ENCODE measurements around the gene LRRC56. TPM values are rescaled to one million over a fixed set of nuclear protein-coding genes. Genes with fewer than 3 reads are reported as not detected.
A peak's percentile ranks its signal among the peaks of the same experiment; 100 is the strongest.

The LRRC56 gene
- polyA plus RNA-seq, 3 donors, result 0.09 to 0.68 TPM; not detected in 1

GRCh38 chr11:601573-602245 lies 64.4 kb downstream of the LRRC56 start:
- intact Hi-C loops (cut with micrococcal nuclease), result no loop called here
- peaks cover 85 to 93% of the 10 kb centered on the region in 2 donors for H3K36me3 ChIP-seq (replicated peaks in 1 of 2; ENCODE audit: control insufficient read depth in 1 of 2, insufficient read depth in 2 of 2, low read length in 2 of 2)
- no peak for TF ChIP-seq CTCF (IDR thresholded peaks at IDR 0.05)
- no peak overlapping the region for H2AFZ ChIP-seq (ENCODE audit: insufficient read depth, low read depth, low read length, poor library complexity, severe bottlenecking)
- no peaks in the 10 kb centered on the region for H3K27me3 ChIP-seq (ENCODE audit: control insufficient read depth in 2 of 2, insufficient read depth in 2 of 2, low read length in 2 of 2)
- no peaks in the 10 kb centered on the region for H3K4me1 ChIP-seq (ENCODE audit: control insufficient read depth in 1 of 2, insufficient read depth in 2 of 2, low read length in 2 of 2)
- no peak for DNase-seq
- no peaks in the 10 kb centered on the region for H3K9me3 Mint-ChIP-seq
- H3K4me3 Mint-ChIP-seq, result peak overlapping the region in 1 of 2 donors; percentile 0
- no peaks in the 10 kb centered on the region for H3K4me1 Mint-ChIP-seq
- peak overlapping the region in 1 of 7 donors; percentile 0 for H3K27ac Mint-ChIP-seq
- H3K4me3 ChIP-seq (replicated peaks in 1 of 3; ENCODE audit: low read depth in 2 of 3, low read length in 3 of 3), result no peak overlapping the region
- peaks cover 65 to 95% of the 10 kb centered on the region in 2 donors for H3K36me3 Mint-ChIP-seq
- no peaks in the 10 kb centered on the region for H3K79me2 ChIP-seq (ENCODE audit: insufficient read depth, low read length)
- H4K20me1 ChIP-seq (ENCODE audit: insufficient read depth, low read length), result peaks cover 40% of the 10 kb centered on the region
- peaks cover 0 to 2% (median 0%) of the 10 kb centered on the region in 3 donors for H3K27me3 Mint-ChIP-seq (ENCODE audit: low read depth in 3 of 3)
- no peak overlapping the region for H3K4me2 ChIP-seq (replicated peaks; ENCODE audit: extremely low read depth, low read length, poor library complexity, severe bottlenecking)
- no peaks in the 10 kb centered on the region for H3K9me3 ChIP-seq (replicated peaks in 1 of 2; ENCODE audit: control insufficient read depth in 1 of 2, insufficient read depth in 1 of 2, low read length in 2 of 2)
- no peak overlapping the region for H3K27ac ChIP-seq (ENCODE audit: low read depth in 1 of 2, low read length in 2 of 2)
- 94% methylated on average over 17 of the region's 23 CpGs for WGBS (ENCODE audit: insufficient coverage)
- H3K9ac ChIP-seq (ENCODE audit: insufficient read depth, low read length, poor library complexity, severe bottlenecking), result no peak overlapping the region

GRCh38 chr11:603154-603553 lies 65.8 kb downstream of the LRRC56 start:
- intact Hi-C loops (cut with micrococcal nuclease), result no loop called here
- Histone ChIP-seq H3K27me3 (ENCODE audit: control insufficient read depth in 2 of 2, insufficient read depth in 2 of 2, low read length in 2 of 2) (no peaks in the 10 kb centered on the region), H3K27ac (ENCODE audit: low read depth in 1 of 2, low read length in 2 of 2) (no peak overlapping the region), H3K79me2 (ENCODE audit: insufficient read depth, low read length) (no peaks in the 10 kb centered on the region), H3K9ac (ENCODE audit: insufficient read depth, low read length, poor library complexity, severe bottlenecking) (no peak overlapping the region), H3K36me3 (replicated peaks in 1 of 2; ENCODE audit: control insufficient read depth in 1 of 2, insufficient read depth in 2 of 2, low read length in 2 of 2) (peaks cover 83 to 94% of the 10 kb centered on the region in 2 donors), H2AFZ (ENCODE audit: insufficient read depth, low read depth, low read length, poor library complexity, severe bottlenecking) (no peak overlapping the region), H3K4me2 (replicated peaks; ENCODE audit: extremely low read depth, low read length, poor library complexity, severe bottlenecking) (no peak overlapping the region), H3K4me1 (ENCODE audit: control insufficient read depth in 1 of 2, insufficient read depth in 2 of 2, low read length in 2 of 2) (no peaks in the 10 kb centered on the region), H3K4me3 (replicated peaks in 1 of 3; ENCODE audit: low read depth in 2 of 3, low read length in 3 of 3) (no peak overlapping the region), H4K20me1 (ENCODE audit: insufficient read depth, low read length) (peaks cover 28% of the 10 kb centered on the region), H3K9me3 (replicated peaks in 1 of 2; ENCODE audit: control insufficient read depth in 1 of 2, insufficient read depth in 1 of 2, low read length in 2 of 2) (no peaks in the 10 kb centered on the region)
- 96% methylated on average over 8 of the region's 13 CpGs for WGBS (ENCODE audit: insufficient coverage)
- TF ChIP-seq CTCF (IDR thresholded peaks at IDR 0.05), result no peak
- peaks cover 0 to 2% (median 0%) of the 10 kb centered on the region in 3 donors for H3K27me3 Mint-ChIP-seq (ENCODE audit: low read depth in 3 of 3)
- H3K9me3 Mint-ChIP-seq, result no peaks in the 10 kb centered on the region
- H3K4me3 Mint-ChIP-seq, result no peak overlapping the region
- no peak for DNase-seq
- H3K4me1 Mint-ChIP-seq, result no peaks in the 10 kb centered on the region
- peak overlapping the region in 1 of 7 donors; percentile 15 for H3K27ac Mint-ChIP-seq
- H3K36me3 Mint-ChIP-seq, result peaks cover 67 to 95% of the 10 kb centered on the region in 2 donors

Small RNAs within 50 kb of the gene (small RNA-seq; reads per million reads assigned to genes)
- 2.6 reads per million, percentile 13 among the genes with 10 or more reads in this experiment for gene MIR210 (ENCODE audit: insufficient read length, low read depth)

Other genes starting within 250 kb of the LRRC56 start
- 10 to 100 TPM in 1 of 3 donors, 1 to 10 TPM in 2; 1.6 to 82.9 (median 2.1) TPM for gene PGGHG, start 248.4 kb upstream of the LRRC56 start, polyA plus RNA-seq
- gene IFITM5, start 238.0 kb upstream of the LRRC56 start, polyA plus RNA-seq, result not detected
- 1,000 to 10,000 TPM in 1 of 3 donors, 100 to 1,000 TPM in 2; 625 to 1,147 (median 705) TPM for gene IFITM2, start 229.7 kb upstream of the LRRC56 start, polyA plus RNA-seq
- gene IFITM1, start 223.5 kb upstream of the LRRC56 start, polyA plus RNA-seq, result 10 to 100 TPM; 26.0 to 49.5 (median 36.3) TPM
- 100 to 1,000 TPM; 353 to 637 (median 445) TPM for gene IFITM3, start 216.7 kb upstream of the LRRC56 start, polyA plus RNA-seq
- not detected for gene B4GALNT4, start 168.0 kb upstream of the LRRC56 start, polyA plus RNA-seq
- not detected for gene PKP3, start 143.3 kb upstream of the LRRC56 start, polyA plus RNA-seq
- 100 to 1,000 TPM in 1 of 3 donors, 10 to 100 TPM in 2; 62.8 to 125 (median 75.4) TPM for gene SIGIRR, start 122.5 kb upstream of the LRRC56 start, polyA plus RNA-seq
- gene ANO9, start 95.5 kb upstream of the LRRC56 start, polyA plus RNA-seq, result under 1 TPM in 2 of 3 donors, not detected in 1; 0.18 to 0.24 TPM
- gene PTDSS2, start 87.2 kb upstream of the LRRC56 start, polyA plus RNA-seq, result 10 to 100 TPM in 2 of 3 donors, 1 to 10 TPM in 1; 9.3 to 18.3 (median 12.4) TPM
- gene RNH1, start 30.3 kb upstream of the LRRC56 start, polyA plus RNA-seq, result 100 to 1,000 TPM; 381 to 445 (median 443) TPM
- 10 to 100 TPM; 10.1 to 32.9 (median 10.3) TPM for gene HRAS, start 2.0 kb upstream of the LRRC56 start, polyA plus RNA-seq
- gene LMNTD2, start 23.2 kb downstream of the LRRC56 start, polyA plus RNA-seq, result 10 to 100 TPM in 1 of 3 donors, 1 to 10 TPM in 1, under 1 TPM in 1; 0.67 to 10.6 (median 1.2) TPM
- 10 to 100 TPM in 2 of 3 donors, 1 to 10 TPM in 1; 10.0 to 26.5 (median 12.4) TPM for gene RASSF7, start 23.4 kb downstream of the LRRC56 start, polyA plus RNA-seq
- 10 to 100 TPM in 1 of 3 donors, 1 to 10 TPM in 2; 1.3 to 11.1 (median 3.3) TPM for gene PHRF1, start 38.9 kb downstream of the LRRC56 start, polyA plus RNA-seq
- gene IRF7, start 78.4 kb downstream of the LRRC56 start, polyA plus RNA-seq, result 100 to 1,000 TPM in 1 of 3 donors, 10 to 100 TPM in 2; 38.6 to 125 (median 42.9) TPM
- gene CDHR5, start 87.4 kb downstream of the LRRC56 start, polyA plus RNA-seq, result under 1 TPM; 0.18 to 0.43 (median 0.18) TPM
- gene SCT, start 89.7 kb downstream of the LRRC56 start, polyA plus RNA-seq, result not detected
- under 1 TPM in 1 of 3 donors, not detected in 2; 0.13 TPM for gene DRD4, start 99.7 kb downstream of the LRRC56 start, polyA plus RNA-seq
- gene DEAF1, start 157.7 kb downstream of the LRRC56 start, polyA plus RNA-seq, result 10 to 100 TPM; 18.0 to 22.3 (median 22.2) TPM
- 10 to 100 TPM; 31.6 to 69.4 (median 37.3) TPM for gene TMEM80, start 158.3 kb downstream of the LRRC56 start, polyA plus RNA-seq
- gene EPS8L2, start 168.7 kb downstream of the LRRC56 start, polyA plus RNA-seq, result under 1 TPM in 1 of 3 donors, not detected in 2; 0.55 TPM
- gene TALDO1, start 209.9 kb downstream of the LRRC56 start, polyA plus RNA-seq, result 1,000 to 10,000 TPM in 2 of 3 donors, 100 to 1,000 TPM in 1; 502 to 1,249 (median 1,224) TPM
- 10 to 100 TPM in 1 of 3 donors, 1 to 10 TPM in 2; 4.5 to 45.6 (median 4.6) TPM for gene GATD1, start 240.0 kb downstream of the LRRC56 start, polyA plus RNA-seq